Psoas muscle (tissue), 8 donors: ENCODE results near the gene SPON1. TPM values are rescaled to one million over a fixed set of nuclear protein-coding genes. Genes with fewer than 3 reads are reported as not detected.

Experiments
- ATAC-seq, 4 donors: fragments of 200-7000 bp; cut with Tn5 transposase; one replicate each; pipeline ENCODE4 v1.9.1; 2020; ENCODE audit warnings: moderate library complexity in 3 of 4, mild to moderate bottlenecking in 2 of 4
- DNase-seq, 2 donors: peaks; one replicate each; pipeline ENCODE4 v3.0.0-alpha.2; 2020
- H3K27ac ChIP-seq: fragments of 200-600 bp; one replicate; pipeline ENCODE4 v1.8.0; 2022
- H3K27me3 ChIP-seq, 3 donors: fragments of 200-600 bp in 1 of 3; one replicate each; pipeline versions ENCODE4 v1.6.1 to v1.8.0; 2013 to 2022; ENCODE audit warnings: low read length in 2 of 3, mild to moderate bottlenecking in 2 of 3, moderate library complexity in 1 of 3; ENCODE audit not compliant: insufficient read depth in 3 of 3
- H3K36me3 ChIP-seq, 2 donors: fragments of 200-600 bp in 1 of 2; one replicate each; pipeline versions ENCODE4 v1.6.1 to v1.8.0; 2013 to 2022; ENCODE audit warnings: low read depth in 1 of 2, mild to moderate bottlenecking in 1 of 2, moderate library complexity in 1 of 2; ENCODE audit not compliant: insufficient read depth in 1 of 2
- H3K4me1 ChIP-seq: fragments of 200-600 bp; one replicate; pipeline ENCODE4 v1.8.0; 2022
- H3K4me3 ChIP-seq: fragments of 200-600 bp; one replicate; pipeline ENCODE4 v1.8.0; 2022; ENCODE audit warnings: mild to moderate bottlenecking
- H3K9me3 ChIP-seq: fragments of 200-600 bp; one replicate; pipeline ENCODE4 v1.8.0; 2022
- WGBS, 3 donors: extraction: QIAGEN DNeasy Blood & Tissue Kit; methylation state at CpG; one replicate each; pipeline versions ENCODE4 v1.1.6 to v1.1.7; 2013; 5-methylcytosine and 5-hydroxymethylcytosine counted together
- intact Hi-C, 2 donors: fragments of 100-400 bp; cut with DNase I; formaldehyde crosslinking; loops; one replicate each; pipeline versions ENCODE4 v1.11.0 to v1.14.2; 2022
- polyA plus RNA-seq, 3 donors: library from polyadenylated mRNA; stranded (reverse); fragments of 200-250 nt; gene quantifications; one replicate each; pipeline ENCODE4 v1.2.3, GENCODE V29; 2013
- total RNA-seq, 4 donors: library from RNA; stranded (reverse); fragmentation: NEBNext Ultra II Directional in 2 of 4; extraction: Animal tissue kit (Norgen Biotek cat#: 25700) in 2 of 4; gene quantifications; one replicate each; pipeline versions ENCODE4 v1.2.1 to v1.2.4, GENCODE V29; 2021 to 2023
- TF ChIP-seq, protein P1 (sequence below): fragments of 200-600 bp; IDR thresholded peaks from one replicate; pipeline ENCODE4 v1.8.0; 2022; ENCODE audit warnings: antibody characterized with exemption
- donor health status: healthy with polysubstance abuse.
- donor health status: DM: no; HTN: no; CAD: no; lungs with moderate emphysema.
- donor health status: Bipolar disorder and iron deficiency.
- donor health status: healthy.
- donor health status: DM: yes; HTN: yes; CAD: no.
- donor health status: DM: no; HTN: no; CAD: no.
- donor health status: DM: no; HTN: no; CAD: no.
- donor health status: DM: yes; HTN: yes; CAD: no.

SPON1 gene
- total and polyA plus RNA-seq, 7 donors, result 0.24 to 1.6 (median 1.2) TPM

DNA sequence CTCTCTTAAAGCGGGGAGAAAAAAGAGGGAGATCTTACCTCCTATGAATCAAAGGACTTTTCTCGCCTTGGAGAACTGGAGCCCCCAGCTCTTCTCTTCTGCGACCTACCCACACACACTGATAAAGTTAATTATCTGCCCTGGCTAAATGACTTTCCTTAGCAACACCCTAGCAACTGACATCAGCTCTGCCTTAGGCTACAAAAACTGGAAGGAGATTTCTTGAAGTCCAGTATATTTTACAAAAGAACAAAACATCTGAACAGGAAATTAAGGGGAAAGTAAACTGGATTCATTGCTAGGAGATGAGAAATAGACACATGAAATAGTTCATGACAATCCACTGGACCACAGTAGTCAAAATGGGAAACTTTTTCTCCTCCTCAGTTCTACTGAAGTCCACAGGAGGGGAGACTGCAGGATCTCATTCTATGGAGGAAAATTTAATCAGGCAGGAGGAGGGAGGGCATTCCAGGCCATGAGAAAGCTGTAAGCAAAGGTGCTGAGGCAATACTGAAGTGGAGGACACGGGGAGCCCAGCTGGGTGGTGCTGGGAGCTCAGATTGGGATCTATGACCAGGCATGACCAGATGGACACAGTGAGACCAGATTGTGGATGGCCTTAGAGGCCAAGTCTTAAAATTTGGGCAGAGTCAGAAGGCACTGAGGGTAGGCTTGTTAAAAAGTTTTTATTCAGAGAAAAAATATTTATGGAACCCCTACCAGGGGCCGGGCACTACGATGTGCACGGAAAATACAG is 3.7 kb upstream of the SPON1 start:
- intact Hi-C loops, result loop anchor here in 1 of 2 donors (10.0 kb wide), 1 partner anchor 186 kb away; no protein-coding TSS in a partner anchor

DNA sequence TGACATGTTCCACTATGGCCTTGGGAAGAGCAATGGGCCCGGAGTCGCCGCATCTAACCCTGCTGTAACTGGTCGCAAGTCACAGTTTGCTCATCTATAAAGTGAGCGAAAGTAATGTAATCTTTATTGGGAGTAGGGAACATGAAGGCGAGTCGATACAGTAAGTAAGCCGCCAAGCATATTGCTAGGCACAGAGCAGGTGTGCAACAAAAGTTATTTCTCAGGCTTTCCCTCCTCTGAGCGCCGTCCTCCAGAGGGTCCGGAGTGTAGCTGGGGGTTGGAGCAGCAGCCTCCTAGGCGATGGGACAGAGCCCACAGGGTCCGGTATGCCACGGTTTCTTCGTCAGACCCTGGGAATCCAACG is 343 bp upstream of the SPON1 start:
- no peak for ATAC-seq

More for the DNA sequence above, 3.7 kb upstream of the SPON1 start:
- no peaks in the 10 kb centered on the region for H3K4me1 ChIP-seq
- ATAC-seq (no peak), DNase-seq (no peak)
- 88 to 93% (median 93%) methylated on average over 7 of the region's 7 CpGs for WGBS, 3 donors
- H3K27me3 ChIP-seq, result peaks cover 0 to 81% (median 9%) of the 10 kb centered on the region in 3 donors
- no peak overlapping the region for H3K27ac ChIP-seq
- no peak overlapping the region for H3K4me3 ChIP-seq
- TF ChIP-seq, protein P1, sequence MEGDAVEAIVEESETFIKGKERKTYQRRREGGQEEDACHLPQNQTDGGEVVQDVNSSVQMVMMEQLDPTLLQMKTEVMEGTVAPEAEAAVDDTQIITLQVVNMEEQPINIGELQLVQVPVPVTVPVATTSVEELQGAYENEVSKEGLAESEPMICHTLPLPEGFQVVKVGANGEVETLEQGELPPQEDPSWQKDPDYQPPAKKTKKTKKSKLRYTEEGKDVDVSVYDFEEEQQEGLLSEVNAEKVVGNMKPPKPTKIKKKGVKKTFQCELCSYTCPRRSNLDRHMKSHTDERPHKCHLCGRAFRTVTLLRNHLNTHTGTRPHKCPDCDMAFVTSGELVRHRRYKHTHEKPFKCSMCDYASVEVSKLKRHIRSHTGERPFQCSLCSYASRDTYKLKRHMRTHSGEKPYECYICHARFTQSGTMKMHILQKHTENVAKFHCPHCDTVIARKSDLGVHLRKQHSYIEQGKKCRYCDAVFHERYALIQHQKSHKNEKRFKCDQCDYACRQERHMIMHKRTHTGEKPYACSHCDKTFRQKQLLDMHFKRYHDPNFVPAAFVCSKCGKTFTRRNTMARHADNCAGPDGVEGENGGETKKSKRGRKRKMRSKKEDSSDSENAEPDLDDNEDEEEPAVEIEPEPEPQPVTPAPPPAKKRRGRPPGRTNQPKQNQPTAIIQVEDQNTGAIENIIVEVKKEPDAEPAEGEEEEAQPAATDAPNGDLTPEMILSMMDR, result no peak
- no peaks in the 10 kb centered on the region for H3K36me3 ChIP-seq
- no peaks in the 10 kb centered on the region for H3K9me3 ChIP-seq

DNA sequence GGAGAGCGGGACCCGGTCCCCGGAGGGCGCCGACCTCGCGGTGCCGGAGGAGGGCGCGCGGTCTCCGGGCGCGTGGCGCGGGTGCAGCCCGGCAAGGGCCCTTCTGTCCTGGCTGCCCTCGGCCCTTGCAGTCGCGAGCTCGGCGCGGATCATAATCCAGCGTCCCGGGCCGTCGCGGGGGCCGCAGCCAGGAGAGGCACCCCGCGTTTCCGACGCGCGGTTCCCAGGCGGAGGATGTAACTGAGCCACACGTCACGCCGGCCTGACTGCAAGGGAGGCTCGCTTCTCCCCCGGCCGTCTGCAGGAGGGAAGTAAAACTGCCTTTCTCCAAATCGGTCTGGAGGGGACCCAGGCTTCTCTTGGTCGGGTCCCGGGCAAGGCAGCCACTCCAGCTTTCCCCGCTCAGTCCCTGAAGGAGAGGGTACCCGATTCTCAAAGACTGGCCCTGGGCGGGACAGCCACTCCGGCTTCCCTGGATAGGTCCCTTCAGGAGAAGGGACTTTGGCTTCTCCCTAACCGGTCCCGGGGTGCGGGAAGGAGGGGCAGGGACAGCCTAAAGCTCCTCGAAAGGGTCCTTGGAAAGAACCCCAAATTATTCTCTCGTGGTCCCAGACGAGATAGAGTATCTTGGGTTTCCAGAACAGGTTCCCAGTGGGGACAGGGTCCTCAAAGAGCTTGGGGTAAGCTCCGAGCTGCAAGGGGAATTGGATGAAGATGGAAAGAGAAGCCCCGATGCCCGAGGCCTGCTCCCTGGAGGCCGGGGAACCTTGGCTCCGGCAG is 836 bp downstream of the SPON1 start:
- intact Hi-C loops, result no loop called here
- DNase-seq, result peak in 1 of 2 donors; percentile 25

More for the DNA sequence above, 343 bp upstream of the SPON1 start:
- Histone ChIP-seq H3K36me3 (no peaks in the 10 kb centered on the region), H3K27ac (no peak overlapping the region), H3K27me3 (peaks cover 4 to 92% (median 15%) of the 10 kb centered on the region in 3 donors), H3K4me1 (no peaks in the 10 kb centered on the region), H3K4me3 (peak overlapping the region; percentile 50), H3K9me3 (no peaks in the 10 kb centered on the region)
- no peak for DNase-seq
- TF ChIP-seq, protein P1, result no peak
- intact Hi-C loops, result no loop called here
- 39 to 53% (median 47%) methylated on average over 15 to 16 of the region's 16 CpGs for WGBS, 3 donors

DNA sequence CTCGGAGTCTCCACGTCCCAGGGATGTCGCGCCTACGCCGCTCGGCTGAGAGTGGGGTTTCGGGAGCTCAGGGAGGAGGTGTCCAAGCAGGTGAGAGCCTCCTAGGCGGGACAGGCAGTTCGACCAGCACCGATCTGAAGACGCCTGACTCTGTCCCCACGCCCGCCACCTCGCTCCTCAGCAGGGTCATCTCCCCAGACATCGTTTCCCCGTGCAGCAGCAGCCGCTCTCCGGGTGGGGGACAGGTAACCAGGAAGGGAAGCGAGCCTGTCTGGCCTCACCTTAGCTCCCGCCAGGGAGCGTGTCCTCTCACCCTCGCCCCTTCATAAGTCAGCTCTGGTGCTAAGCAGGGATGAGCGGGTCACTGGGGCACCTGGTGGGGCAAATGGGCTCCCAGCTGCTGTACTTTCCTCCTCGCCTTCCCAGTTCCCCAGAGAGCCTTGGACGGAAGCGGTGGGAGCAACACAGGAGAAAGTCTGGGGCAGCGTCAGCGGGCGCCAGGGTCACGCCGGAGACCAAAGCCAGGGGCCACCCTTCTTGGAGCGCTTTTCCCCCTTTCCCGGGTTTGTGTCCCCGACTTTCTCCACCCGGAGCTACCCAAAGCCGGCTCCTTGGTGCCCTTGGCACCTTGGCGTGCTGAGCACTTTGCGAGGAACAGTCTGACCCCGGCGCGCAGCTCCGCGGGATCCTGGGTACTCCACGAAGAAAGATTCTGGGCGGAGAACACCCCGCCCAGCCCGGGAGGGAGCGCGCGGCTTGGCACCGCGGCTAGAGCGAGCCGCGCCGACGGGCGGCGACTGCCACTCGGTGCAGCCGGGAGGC is 1.6 kb downstream of the SPON1 start:
- Histone ChIP-seq H3K4me3 (peak overlapping the region; percentile 50), H3K9me3 (no peaks in the 10 kb centered on the region), H3K36me3 (no peaks in the 10 kb centered on the region), H3K27me3 (peaks cover 4 to 79% (median 15%) of the 10 kb centered on the region in 3 donors), H3K4me1 (no peaks in the 10 kb centered on the region), H3K27ac (no peak overlapping the region)
- TF ChIP-seq, protein P1, result no peak
- intact Hi-C loops, result no loop called here
- WGBS, 3 donors, result 22 to 24% (median 22%) methylated on average over 62 of the region's 62 CpGs
- ATAC-seq (no peak), DNase-seq (no peak)

More for the DNA sequence above, 836 bp downstream of the SPON1 start:
- Histone ChIP-seq H3K4me3 (peak overlapping the region; percentile 50), H3K9me3 (no peaks in the 10 kb centered on the region), H3K27ac (no peak overlapping the region), H3K36me3 (no peaks in the 10 kb centered on the region), H3K4me1 (no peaks in the 10 kb centered on the region), H3K27me3 (peaks cover 4 to 82% (median 15%) of the 10 kb centered on the region in 3 donors)
- TF ChIP-seq, protein P1, result no peak
- WGBS, 3 donors, result 3 to 5% (median 4%) methylated on average over 43 to 60 of the region's 60 CpGs
- ATAC-seq, result peak in 2 of 4 donors; percentile 32 to 35
